ENCODE measurements around the gene SDC4.

- TF ChIP-seq CTCF (conservative IDR thresholded peaks at IDR 0.05) (no peak), EZH2 (IDR thresholded peaks at IDR 0.05; ENCODE audit: low read depth) (no peak)
Measured at GRCh38 chr20:45340236-45340847, 7.9 kb downstream of the SDC4 start.

All from PC-9 (cell line).